Astrocyte of the spinal cord (primary cell): ENCODE data around the gene IL2RG.
A peak's percentile ranks its signal among the peaks of the same experiment; 100 is the strongest.

Experiments
- DNase-seq: peaks from one replicate; pipeline ENCODE4 v3.0.0; 2011; ENCODE audit warnings: low read depth, low spot score
- H3K4me3 ChIP-seq: 2 replicates; pipeline ENCODE4 v1.5.1; 2011; ENCODE audit warnings: low read depth, mild to moderate bottlenecking, low read length, moderate library complexity
- in situ Hi-C: cut with HindIII; loops from 2 replicates; pipeline ENCODE4 v1.10.0; 2017; ENCODE audit warnings: low sequenced_read_pairs
- TF ChIP-seq, protein P1 (sequence below): IDR thresholded peaks from 2 replicates; pipeline ENCODE4 v1.5.1; 2012; ENCODE audit warnings: low read depth, mild to moderate bottlenecking, low read length, inconsistent platforms

Gene IL2RG

DNA sequence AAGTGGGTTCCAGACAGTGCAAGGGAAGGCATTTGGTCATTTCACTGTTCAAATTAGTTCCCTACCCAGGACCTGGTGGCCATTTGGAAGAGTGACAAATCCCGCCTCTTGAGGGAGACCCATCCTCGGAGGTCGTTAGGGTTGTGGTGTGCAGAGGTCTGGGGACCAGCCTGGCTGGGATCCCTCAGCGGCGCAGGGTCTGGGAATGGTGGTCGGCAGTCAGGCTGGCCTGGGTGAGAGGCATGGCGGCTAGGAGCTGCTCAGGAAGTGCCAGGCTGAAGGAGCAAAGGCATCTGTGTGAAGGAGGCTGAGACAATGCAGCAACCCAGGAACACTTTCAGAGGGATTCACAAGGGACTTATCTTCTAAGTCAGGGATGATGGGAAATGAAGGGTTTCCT is 40.0 kb upstream of the IL2RG start:
- in situ Hi-C loops: no loop called here
- TF ChIP-seq, protein P1, sequence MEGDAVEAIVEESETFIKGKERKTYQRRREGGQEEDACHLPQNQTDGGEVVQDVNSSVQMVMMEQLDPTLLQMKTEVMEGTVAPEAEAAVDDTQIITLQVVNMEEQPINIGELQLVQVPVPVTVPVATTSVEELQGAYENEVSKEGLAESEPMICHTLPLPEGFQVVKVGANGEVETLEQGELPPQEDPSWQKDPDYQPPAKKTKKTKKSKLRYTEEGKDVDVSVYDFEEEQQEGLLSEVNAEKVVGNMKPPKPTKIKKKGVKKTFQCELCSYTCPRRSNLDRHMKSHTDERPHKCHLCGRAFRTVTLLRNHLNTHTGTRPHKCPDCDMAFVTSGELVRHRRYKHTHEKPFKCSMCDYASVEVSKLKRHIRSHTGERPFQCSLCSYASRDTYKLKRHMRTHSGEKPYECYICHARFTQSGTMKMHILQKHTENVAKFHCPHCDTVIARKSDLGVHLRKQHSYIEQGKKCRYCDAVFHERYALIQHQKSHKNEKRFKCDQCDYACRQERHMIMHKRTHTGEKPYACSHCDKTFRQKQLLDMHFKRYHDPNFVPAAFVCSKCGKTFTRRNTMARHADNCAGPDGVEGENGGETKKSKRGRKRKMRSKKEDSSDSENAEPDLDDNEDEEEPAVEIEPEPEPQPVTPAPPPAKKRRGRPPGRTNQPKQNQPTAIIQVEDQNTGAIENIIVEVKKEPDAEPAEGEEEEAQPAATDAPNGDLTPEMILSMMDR: no peak
- no peak overlapping the region for H3K4me3 ChIP-seq
- no peak for DNase-seq

- TF ChIP-seq, protein P1: no peak
- in situ Hi-C loops: no loop called here
- no peak for DNase-seq
- no peak overlapping the region for H3K4me3 ChIP-seq
These were observed 36.9 kb upstream of the IL2RG start for GRCh38 chrX:71148278-71148663.

DNA sequence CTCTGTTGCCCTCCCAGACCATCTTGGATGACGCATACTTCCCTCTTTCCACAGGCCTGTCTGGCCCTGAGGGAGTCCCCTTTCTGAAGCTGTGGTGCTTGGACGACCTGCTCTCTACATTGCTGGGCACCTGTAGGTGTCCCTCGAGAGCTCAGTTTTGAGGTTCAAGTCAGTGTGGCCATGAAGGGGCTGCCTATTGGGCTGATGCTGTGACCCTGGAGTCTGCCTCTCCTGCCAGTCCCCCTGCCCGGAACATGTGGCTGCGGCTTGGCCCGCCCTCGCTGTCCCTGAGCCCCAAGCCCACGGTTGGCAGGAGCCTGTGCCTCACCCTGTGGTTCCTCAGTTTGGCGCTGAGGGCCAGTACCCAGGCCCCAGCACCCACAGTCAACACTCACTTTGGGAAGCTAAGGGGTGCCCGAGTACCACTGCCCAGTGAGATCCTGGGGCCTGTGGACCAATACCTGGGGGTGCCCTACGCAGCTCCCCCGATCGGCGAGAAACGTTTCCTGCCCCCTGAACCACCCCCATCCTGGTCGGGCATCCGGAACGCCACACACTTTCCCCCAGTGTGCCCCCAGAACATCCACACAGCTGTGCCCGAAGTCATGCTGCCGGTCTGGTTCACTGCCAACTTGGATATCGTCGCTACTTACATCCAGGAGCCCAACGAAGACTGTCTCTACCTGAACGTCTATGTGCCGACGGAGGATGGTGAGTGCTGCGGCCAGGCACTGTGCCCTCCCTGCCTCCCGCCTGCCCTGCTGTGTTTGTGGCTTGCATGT is 36.3 kb upstream of the IL2RG start:
- no peak overlapping the region for H3K4me3 ChIP-seq
- in situ Hi-C loops: no loop called here
- DNase-seq: no peak
- TF ChIP-seq, protein P1: no peak

DNA sequence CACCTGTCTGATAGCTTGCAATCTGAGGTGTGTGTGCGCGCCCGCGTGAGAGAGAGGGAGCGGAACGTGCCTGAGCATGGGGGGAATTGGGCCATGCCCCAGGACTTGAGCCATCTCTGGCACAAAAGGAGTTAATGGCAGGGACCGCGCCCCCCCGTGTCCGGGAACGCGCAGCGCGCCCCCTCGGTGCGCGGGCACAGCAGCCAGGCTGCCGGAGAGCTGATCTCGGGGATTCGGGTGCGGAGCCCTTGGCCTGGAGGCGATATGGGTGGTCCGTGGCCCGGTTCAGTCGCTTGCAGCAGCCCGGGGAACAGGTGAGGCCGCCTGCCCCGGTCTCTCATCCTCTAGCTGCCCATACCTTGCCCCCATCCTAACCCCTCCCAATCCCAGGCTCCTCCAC is 33.3 kb upstream of the IL2RG start, which contains the start of gene NLGN3:
Gene NLGN3, plus strand, starts transcription at position 191 of the 400 bp plus-strand sequence. CDS start 2,909 bp downstream, outside the sequence.
- in situ Hi-C loops: no loop called here
- peak within 1 kb of the TSS; percentile 9 for H3K4me3 ChIP-seq
- TF ChIP-seq, protein P1: no peak
- DNase-seq: no peak

DNA sequence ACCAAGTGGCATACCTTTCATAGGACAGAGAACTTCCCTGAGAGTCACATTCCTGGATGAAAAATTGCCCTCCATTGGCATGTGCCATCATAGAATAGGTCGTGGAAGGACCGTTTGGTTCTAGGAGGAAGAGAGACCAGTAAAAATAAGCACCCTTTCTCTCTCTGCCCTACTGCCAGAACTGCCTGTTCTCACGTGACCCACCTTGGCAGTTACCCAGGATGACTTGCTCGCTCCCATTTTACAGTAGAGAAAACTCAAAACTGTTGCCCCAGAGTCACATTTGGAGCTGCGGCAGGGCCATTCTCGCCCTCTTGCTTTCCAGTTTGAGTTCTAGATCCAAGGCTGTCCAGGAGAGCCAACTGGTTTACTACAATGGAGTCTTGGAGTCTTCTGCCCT is 32.1 kb upstream of the IL2RG start:
- no peak overlapping the region for H3K4me3 ChIP-seq
- TF ChIP-seq, protein P1: no peak
- in situ Hi-C loops: no loop called here
- DNase-seq: peak; percentile 15

- no peak overlapping the region for H3K4me3 ChIP-seq
- TF ChIP-seq, protein P1: no peak
- in situ Hi-C loops: no loop called here
- DNase-seq: no peak
These were observed 29.1 kb upstream of the IL2RG start for GRCh38 chrX:71140440-71140839.
